Pulmonary artery endothelial cell (primary cell): ENCODE measurements around the gene IL5. TPM values are rescaled to one million over a fixed set of nuclear protein-coding genes. Genes with fewer than 3 reads are reported as not detected.
"Not testable (repeated sequence)": the region's sequence is repeated elsewhere in the genome, so short reads cannot be mapped to it uniquely, and the experiment has no call there.

Experiments
- DNase-seq: peaks from one replicate; pipeline ENCODE4 v3.0.0-alpha.2; 2011; ENCODE audit warnings: low read depth, low spot score
- total RNA-seq: library from RNA; depleted of rRNA; stranded (reverse); fragments of >200 nt; gene quantifications from 2 replicates; pipeline ENCODE4 v1.2.3, GENCODE V29; 2014

IL5 gene
- total RNA-seq, 1 donor from 2014 or later, result not detected

DNA sequence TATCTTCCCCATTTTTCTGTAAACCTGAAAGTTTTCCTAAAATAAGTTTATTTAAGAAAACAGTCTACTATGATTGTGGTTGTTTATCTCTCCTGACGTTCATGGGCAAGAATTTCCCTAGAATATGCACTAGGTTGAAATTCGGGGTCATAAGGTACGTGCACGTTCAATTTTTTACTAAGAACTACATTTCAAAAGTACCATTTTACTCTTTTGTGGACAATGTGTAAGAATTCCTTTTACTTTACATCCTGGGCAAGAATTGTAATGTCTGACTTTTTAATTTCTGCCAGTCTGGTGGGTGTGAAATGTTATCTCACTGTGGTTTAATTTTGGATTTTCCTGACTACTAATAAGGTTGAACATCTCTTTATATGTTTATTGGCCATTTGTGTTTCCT lies 12.4 kb downstream of the IL5 start:
- DNase-seq, result no peak

DNA sequence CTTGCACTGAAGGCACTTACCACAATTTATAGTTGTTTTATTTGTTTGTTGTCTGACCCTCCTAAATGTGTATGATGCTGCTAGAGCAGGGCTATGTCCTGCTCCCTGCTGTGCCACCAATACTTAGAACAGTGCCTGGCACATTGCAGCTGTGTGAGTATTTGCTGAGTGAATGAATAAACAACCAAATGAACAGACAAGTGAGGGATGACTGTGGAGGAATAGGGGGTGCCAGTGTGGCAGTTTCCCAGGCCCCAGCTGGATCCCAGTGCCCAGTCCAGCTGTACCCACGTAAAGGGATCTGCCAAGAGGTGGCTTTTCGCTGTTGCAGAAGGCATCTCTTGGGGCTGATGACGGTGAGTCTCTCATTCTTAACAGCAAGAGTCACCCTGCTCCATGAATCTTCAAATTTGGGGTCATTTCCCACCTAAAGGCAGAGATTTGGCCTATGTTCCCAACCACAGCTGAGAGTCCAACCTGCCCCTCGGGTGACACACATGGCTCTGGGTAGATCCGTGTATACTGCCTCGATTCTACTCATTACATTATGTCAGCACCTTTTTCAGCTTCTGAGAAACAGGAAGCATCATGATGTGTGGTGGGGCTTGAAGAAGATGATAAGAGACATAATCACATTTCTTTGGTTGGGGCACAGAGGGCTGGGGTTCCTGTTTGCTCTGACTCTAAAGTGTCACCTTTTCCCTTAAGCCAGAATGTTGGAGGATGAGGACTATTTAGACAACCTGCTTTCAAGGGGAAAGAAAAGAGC lies 14.3 kb downstream of the IL5 start:
- DNase-seq, result no peak

DNA sequence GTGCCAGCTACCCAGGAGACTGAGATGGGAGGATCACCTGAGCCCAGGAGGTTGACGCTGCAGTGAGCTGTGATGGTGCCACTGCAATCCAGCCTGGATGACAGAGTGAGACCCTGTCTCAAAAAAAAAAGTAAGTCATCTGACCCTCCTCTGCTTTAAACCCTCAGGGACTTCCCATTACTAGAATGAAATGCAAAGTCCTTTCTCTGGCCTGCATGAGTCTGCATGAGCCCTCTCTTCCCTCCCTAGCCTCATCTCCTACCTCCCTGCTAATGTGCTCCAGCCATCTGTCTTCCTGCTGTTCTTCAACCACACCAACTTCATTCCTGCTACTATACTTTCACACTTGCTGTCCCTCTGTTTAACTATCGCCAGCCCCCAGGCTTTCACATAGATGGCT lies 15.3 kb downstream of the IL5 start:
- no peak for DNase-seq

DNA sequence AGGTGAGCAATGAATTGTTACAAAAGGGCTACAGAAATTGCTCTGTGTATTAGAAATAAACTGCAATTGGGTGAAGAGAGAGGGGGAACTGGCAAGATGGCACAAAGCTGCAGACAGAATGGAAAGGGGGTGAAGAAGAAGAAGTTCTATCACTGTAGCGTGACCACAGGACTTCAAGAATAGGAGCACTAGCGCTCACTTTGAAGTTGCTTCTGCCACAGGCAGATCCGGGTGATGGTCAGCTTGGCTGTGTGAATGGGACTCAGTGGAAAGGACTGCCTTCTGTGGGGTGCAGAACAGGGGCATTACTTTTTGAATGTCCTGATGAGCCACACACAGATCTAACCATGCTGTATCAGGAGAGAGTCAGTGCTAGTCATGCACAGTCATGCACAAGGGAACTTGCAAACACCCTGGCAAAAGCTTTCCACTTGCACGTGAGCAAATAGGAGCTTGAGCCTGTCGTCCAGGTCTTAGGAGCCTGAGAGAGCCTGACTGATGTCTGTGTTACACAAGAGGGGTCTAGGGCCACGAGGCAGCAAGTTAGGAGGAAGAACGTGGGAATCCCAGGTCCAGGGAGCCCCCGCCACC lies 16.3 kb downstream of the IL5 start:
- no peak for DNase-seq

DNA sequence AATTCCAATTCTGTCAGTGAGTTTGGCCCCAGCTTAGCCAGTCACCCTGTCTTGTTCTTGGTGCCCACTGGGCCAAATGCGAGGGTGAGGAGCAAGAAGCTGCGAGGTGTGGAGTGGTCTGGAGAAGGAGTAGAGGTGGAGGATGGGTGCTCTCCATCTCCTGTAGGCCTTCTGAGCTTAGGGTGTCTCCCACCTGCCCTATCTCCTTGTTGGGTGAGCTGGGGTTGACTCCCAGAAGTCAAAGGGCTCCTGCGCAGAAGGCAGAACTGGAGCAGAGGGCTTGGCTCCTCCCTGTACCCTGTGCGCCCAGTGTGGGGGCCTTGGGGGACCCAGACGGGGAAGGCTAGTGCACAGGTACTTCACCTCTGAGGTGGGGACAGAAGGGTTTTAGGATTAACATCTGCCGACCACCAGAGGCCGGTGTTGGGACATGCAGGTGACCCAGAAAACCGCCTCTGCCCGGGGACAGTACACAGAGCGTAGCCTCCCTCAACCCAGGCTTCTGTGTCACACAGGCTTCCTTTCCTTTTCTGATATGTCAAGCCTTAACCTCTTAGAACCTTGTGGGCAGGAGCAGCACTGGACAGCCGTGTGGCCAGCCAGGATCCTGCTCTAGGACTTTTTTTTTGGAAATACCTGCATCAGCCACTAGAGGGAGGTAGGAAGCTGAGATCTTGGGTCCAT lies 16.9 kb downstream of the IL5 start:
- no peak for DNase-seq

DNA sequence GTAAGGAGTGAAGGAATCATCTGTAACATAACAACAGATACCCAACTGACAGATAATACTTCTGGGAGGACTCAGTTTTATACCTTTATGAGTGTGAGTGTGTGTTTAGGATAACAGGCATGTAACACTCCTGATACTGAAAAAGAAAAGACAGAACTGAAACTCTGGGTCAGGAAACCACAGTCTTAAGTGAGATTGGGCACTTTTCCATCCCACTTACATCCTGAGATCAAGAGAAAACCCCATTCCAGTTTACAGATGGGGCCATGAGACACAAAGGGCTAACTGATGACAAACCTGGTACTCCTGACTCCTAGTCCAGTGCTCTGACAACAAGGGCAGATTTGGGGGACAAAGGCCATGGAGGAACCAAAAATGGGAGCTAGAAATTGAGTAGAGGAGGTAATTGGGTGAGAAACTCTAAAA lies 18.0 kb downstream of the IL5 start:
- no peak for DNase-seq

DNA sequence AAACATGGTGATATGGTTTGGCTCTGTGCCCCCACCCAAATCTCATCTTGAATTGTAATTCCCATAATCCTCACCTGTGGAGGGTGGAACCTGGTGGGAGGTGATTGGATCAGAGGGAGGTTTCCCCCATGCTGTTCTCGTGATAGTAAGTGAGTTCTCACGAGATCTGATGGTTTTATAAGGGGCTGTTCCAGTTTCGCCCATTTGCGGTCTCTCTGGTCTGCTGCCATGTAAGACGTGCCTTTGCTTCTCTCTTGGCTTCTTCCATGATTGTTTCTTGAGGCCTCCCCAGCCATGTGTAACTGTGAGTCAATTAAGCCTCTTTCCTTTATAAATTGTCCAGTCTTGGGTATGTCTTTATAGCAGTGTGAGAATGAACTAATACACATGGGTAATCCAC lies 18.4 kb downstream of the IL5 start:
- not testable (repeated sequence) for DNase-seq

DNA sequence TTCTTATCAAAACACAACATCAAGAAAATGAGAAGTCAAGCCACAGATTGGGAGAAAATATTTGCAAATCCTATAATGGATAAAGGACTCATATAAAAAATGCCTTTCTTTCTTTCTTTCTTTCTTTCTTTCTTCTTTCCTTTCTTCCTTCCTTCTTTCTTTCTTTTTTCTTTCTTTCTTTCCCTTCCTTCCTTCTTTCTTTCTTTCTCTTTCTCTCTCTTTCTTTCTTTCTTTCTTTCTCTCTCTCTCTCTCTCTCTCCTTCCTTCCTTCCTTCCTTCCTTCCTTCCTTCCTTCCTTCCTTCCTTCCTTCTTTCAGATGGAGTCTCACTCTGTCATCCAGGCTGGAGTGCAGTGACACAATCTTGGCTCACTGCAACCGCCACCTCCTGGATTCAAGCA lies 21.3 kb downstream of the IL5 start:
- DNase-seq, result not testable (repeated sequence)

DNA sequence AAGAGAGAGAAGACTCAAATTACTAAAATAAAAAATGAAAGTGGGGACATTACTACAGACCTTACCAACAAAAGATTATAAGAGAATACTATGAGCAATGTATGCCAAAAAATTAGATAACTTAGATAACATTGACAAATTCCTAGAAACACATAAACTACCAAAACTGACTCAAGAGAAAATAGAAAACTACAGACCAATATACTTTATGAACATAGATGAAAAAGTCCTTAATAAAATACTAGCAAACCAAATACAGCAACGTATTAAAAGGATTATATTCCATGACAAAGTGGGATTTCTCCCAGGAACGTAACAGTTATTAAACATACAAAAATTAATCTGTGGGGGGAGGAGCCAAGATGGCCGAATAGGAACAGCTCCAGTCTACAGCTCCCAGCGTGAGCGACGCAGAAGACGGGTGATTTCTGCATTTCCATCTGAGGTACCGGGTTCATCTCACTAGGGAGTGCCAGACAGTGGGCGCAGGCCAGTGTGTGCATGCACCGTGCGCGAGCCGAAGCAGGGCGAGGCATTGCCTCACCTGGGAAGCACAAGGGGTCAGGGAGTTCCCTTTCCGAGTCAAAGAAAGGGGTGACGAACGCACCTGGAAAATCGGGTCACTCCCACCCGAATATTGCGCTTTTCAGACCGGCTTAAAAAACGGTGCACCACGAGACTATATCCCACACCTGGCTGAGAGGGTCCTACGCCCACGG lies 29.5 kb downstream of the IL5 start:
- not testable (repeated sequence) for DNase-seq

DNA sequence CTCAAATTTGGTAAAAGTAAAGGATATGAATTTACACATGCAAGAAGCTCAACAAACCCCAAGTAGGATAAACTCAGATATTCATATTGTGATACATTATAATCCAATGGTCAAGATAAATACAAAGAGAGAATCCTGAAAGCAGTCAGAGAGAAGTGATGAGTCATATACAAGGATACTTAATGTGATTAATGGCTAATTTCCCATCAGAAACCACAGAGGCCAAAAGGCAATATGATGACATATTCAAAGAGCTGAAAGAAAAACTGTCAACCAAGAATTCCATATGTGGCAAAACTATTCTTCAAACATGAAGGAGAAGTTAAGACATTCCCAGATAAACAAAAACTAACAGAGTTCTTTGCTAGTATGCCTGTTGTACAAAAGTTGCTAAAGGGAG lies 33.2 kb downstream of the IL5 start:
- DNase-seq, result no peak

DNA sequence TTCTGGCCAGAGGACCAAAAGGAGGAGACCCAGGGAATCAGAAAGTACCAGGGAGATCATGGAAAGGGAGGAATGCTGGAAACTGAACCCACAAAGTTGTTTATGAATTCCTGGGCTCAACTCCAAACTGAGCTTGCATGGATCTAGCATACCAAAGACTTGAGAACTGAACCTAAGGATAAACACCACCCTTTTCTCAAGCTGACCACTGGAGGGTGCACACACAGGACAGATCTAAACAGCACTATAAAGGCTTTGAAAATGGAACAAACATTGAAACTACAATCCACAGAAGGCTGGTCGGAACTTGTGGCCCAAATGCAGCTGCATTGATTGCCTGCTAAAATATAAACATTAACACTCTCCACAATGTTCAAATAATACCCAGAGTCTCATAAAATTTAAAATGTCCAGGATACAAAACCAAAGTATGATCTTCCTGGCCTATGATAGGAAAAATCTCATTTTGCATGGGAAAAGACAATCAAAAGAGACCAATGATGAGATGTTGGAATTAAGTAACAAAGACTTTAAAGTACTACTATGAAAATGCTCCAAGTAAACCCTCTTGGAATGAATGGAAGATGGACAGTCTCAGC lies 37.1 kb downstream of the IL5 start:
- DNase-seq, result no peak

DNA sequence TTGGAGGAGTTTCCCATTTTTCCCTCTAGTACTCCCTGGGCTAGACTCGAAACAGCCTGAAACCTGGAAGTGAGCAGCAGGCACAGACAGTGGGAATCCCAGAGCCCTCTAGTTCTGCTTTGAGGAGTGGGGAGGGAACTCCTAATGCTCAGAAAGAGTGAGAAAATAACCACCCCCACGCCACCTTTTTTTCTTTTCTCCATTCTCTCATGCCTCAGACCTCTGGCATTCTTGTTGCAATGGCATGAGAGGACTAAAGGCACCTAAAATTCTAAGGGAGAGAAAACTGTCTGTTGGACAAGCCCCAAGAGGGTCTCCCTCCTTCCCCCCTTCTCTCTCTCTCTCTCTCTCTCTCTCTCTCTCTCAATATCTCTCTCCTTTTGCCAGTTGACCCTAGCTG lies 37.7 kb downstream of the IL5 start:
- no peak for DNase-seq

DNA sequence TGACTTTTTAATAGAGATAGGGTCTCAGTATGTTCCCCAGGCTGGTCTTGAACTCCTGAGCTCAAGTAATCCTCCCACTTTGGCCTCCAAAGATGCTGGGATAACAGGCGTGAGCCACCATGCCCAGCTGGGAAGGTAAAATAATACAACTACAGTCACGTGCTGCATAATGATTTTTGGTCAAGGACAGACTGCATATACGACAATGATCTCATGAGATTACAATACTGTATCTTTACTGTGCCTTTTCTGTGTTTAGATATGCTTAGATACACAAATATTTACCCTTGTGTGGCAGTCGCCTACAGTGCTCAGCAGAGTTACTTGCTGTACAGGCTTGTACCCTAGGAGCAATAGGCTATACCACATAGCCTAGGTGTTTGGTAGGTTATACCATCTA lies 38.6 kb downstream of the IL5 start:
- DNase-seq, result no peak

DNA sequence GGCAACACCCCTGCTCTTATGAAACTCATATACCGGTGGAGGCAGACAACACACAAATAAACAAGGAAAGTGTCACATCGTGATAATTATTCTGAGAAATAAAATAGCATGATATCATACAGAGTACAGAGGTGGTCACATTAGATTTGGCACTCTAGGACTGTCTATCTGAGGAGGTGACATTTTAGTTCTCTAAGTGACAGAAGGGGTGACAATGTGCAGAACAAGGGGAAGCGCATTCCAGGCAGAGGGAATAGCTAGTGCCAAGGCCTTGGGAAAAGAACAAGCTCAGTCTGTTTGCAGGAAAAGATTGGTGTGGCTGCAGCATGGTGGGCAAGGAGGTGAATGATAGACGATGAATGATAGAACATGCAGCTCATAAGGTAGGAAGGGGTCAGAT lies 40.1 kb downstream of the IL5 start:
- DNase-seq, result no peak

DNA sequence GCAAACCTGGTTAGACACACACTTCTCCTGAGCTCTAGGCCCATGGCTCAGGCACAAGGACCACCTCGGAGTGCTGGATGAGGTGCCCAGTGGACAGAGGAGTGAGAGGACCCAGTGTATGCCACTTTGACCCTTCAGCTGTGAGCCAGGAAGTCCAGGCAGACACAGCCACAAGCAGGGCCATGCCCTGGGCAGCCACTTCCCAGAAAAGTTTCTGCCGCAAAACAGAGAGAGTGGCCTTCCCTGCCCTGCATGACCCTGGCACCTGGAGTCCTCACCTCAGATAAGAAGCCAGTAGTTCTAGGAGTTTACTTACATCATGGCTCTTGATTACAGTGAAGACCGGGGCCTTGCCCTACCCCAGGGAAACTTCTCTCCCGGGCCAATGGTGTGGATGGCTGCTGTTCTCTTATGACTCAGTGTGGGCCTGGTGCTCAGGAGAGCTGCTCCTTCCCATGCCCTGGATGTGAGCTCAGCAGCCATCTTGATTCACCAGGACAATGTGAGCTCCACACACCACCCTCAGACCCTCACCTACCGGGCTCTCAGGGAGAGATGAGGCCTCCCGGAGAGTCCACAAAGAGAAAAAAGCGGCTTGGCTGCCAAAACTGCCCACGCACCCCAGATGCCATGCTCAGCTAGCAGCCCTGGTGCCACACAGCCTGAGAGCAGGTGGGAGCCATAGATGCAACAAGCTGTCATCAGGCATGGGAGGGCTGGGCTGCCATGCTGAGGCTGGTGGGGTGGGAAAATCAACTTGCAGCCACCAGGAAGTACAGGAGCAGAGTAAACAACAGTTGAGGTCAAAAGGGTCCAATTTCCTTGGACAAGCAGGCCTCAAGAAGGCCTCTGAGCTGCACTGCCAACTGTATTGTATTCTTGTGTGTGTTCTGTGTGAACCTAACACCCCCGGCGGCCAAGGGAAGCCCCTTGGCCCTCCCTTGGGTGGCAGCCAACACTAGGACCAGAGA lies 41.1 kb downstream of the IL5 start:
- no peak for DNase-seq

DNA sequence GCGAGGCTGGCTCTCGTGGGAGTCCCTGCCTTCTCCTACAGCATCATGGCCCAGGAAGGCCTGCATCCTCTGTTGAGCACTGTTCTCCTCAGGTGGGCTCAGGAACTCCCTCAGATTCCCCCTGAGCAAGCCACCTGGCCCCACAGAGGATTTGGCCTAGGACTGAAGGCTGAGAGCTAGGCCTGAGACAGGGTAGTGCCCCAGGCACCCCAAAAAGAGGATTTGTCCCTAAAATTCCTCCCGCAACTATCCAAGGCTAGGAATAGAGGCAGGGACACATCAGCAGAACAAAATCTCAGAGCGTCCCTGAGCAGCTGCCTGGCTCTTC lies 41.7 kb downstream of the IL5 start:
- DNase-seq, result no peak

DNA sequence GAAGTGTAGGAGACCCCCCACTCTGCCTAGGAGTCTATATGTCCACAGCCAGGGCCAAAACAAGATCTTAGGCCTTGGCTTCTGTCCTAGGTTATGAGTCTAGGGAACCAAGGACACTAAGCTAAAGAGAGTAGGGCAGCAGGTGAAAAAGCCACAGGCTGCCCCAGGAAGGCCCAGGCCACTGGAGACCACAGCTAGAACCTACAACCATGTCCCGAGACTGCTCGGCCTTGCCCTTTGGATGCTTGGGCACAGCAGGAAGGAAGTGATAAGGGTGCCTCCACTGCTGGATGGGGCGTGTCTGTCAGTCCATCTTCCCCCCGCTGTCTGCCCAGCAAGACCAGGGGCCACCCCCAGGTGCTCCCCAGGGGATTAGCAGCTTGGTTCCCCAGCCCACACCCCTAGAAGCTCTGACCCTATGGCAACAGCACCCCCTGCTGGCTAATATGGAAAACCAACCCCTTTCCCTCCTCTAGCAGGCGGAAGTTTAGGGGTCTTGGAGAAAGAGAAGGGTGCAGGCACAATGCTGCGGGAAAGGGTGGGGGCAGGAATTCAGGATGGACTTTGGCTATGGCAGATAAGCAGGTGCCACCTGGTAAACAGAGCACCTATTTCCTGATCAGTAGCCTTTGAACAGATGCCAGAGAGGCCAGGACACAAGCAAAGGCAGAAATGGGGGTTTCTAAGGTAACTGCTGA lies 42.2 kb downstream of the IL5 start:
- no peak for DNase-seq

DNA sequence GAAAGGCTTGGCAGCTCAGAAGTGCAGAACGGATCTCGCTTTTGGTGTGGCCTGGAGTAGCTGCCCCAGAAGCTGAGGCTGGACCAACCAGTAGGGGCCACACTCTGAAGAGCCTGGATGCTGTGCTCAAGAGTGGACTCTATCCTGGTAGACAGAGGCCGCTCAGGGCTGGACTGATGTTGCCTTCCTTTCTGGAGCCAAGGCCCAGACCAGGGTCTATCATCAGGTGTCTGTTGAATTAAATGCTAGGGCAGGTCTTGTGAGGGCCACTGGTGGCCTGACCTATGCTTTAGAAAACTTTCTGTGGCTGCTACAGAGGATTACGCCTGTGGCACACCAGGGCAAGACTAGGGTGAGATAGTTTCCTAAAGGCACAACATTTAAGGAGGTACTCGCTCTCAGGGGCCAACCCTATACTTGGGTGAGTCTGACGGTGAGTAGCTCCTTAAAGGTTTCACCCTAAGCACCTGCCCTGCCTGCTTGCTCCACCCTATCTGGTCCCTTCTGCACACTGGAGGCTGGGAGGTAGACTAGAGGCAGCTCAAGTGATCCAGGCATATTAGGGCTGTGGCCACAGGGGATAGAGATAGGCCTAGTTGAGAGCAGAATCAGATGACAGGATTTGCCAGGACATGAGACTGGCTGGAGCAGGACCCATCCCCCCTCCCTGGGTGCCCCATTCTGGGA lies 42.9 kb downstream of the IL5 start:
- no peak for DNase-seq

DNA sequence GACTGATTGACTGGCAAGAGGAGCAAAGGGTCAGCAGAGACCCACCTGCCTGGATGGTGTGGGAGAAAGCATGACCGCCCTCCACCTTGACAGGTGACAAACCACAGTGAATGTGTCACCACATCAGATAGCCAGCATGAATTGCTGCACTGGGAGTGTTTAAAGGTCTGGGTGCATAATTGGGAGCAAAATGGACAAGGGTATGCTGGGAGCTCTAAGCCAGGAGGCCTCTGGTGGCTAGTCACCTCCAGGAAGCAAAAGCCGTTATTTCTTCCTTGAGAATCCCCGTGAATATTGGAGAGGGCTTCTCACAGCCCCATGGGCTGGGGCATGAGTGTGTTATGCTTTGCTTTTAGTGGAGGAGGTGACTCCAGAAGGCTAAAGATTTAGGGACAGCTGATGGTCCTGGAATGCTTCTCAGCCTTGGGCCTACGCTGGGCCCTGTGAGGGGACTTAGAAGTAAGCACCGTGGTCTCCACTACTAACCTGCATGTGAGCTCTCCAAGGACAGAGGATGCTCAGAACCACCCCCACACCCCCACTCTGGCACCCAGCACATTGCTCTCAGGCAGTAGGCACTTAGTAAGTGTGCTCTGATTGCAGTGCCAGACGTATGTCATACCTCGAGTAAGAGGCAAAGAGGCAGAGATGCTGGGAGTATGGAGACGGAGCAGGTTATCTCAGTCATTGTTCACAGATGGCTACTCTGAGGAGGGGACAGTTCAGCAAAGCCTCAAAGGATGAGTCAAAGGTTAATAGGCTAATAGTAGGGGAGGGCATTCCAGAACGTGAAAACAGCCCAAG lies 43.7 kb downstream of the IL5 start:
- no peak for DNase-seq
